GM12864 (cell line): ENCODE measurements around the gene TAGLN.

Experiments
- DNase-seq: peaks from one replicate; pipeline ENCODE4 v3.0.0-alpha.2; 2011; ENCODE audit warnings: low read depth
- H3K4me3 ChIP-seq: 2 replicates; pipeline ENCODE4 v1.5.1; 2011; ENCODE audit warnings: mild to moderate bottlenecking, low read depth, low read length, control low read depth
- CTCF ChIP-seq: IDR thresholded peaks from 2 replicates; pipeline ENCODE4 v1.5.1; 2011; ENCODE audit warnings: low read depth, mild to moderate bottlenecking, moderate library complexity, low read length, control low read depth, inconsistent platforms; ENCODE audit errors: missing control alignments

TAGLN gene

GRCh38 chr11:117239295-117239694 is 40.1 kb downstream of the TAGLN start:
- H3K4me3 ChIP-seq: no peak overlapping the region
- no peak for DNase-seq
- TF ChIP-seq CTCF: no peak

GRCh38 chr11:117248341-117248740 is 49.2 kb downstream of the TAGLN start:
- H3K4me3 ChIP-seq: no peak overlapping the region
- TF ChIP-seq CTCF: no peak
- DNase-seq: no peak

- no peak for DNase-seq
- no peak for TF ChIP-seq CTCF
- H3K4me3 ChIP-seq: no peak overlapping the region
These were observed 50.4 kb downstream of the TAGLN start for GRCh38 chr11:117249571-117249970.

- no peak overlapping the region for H3K4me3 ChIP-seq
- no peak for TF ChIP-seq CTCF
- no peak for DNase-seq
These were observed 52.3 kb downstream of the TAGLN start for GRCh38 chr11:117251506-117251905.

- H3K4me3 ChIP-seq: no peak overlapping the region
- no peak for DNase-seq
- TF ChIP-seq CTCF: no peak
These were observed 56.8 kb downstream of the TAGLN start for GRCh38 chr11:117255966-117256365.

- no peak for TF ChIP-seq CTCF
- no peak for DNase-seq
- H3K4me3 ChIP-seq: no peak overlapping the region
These were observed 57.4 kb downstream of the TAGLN start for GRCh38 chr11:117256573-117256972.
